ENCODE measurements around the gene PIK3R5.

The PIK3R5 gene

GRCh38 chr17:8965394-8966168 lies at the start of gene PIK3R5:
PIK3R5 (minus strand) TSS chr17:8965707; CDS start chr17:8911494, 54,213 bp downstream.
- no peak within 1 kb of the TSS for H3K4me3 ChIP-seq (ENCODE audit: low read depth, low read length)

DNA sequence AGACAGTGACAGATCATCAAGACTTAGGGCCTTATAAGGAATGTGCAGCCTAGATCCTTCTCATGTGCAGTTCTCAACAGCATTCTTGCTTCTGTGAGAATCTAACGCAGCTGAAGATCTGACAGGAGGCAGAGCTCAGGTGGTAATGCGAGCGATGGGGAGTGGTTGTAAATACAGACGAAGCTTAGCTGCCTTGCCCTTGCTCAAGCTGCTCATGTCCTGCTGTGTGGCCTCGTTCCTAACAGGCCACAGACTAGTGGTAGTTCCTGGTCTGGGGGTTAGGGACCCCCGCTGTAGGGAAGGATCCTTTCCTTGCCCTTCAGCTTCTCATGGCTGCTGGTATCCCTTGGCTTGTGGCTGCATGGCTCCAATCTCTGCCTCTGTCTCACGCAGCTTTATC lies 45.5 kb upstream of the PIK3R5 start:
- TF ChIP-seq CTCF (IDR thresholded peaks at IDR 0.05; ENCODE audit: low read depth, low read length), result no peak
- H3K4me3 ChIP-seq (ENCODE audit: low read depth, low read length), result no peak overlapping the region

More at GRCh38 chr17:8965394-8966168, at the start of gene PIK3R5:
- no peak for TF ChIP-seq CTCF (IDR thresholded peaks at IDR 0.05; ENCODE audit: low read depth, low read length)

GRCh38 chr17:9009737-9010136 lies 44.2 kb upstream of the PIK3R5 start:
- no peak for TF ChIP-seq CTCF (IDR thresholded peaks at IDR 0.05; ENCODE audit: low read depth, low read length)
- H3K4me3 ChIP-seq (ENCODE audit: low read depth, low read length), result no peak overlapping the region

DNA sequence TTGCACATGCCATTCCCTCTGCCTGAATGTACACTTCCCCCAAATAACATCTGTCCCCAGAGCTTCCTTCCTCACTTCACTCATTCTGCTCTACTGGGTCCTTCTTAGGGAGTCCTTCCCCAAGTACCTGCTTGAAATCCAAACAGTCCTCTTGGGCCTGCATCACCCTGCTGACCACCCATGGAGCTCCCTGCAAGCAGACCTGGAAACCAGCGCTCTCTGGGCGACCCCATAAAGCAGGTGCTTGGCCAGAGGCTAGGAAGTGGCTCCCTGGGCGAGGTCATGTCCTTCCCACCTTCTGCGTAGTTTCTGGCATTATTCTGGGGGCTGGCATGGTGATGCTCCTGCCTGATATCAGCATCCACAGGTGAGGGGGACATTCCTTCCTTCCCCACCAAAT lies 43.6 kb upstream of the PIK3R5 start:
- H3K4me3 ChIP-seq (ENCODE audit: low read depth, low read length), result no peak overlapping the region
- TF ChIP-seq CTCF (IDR thresholded peaks at IDR 0.05; ENCODE audit: low read depth, low read length), result no peak

GRCh38 chr17:9007052-9007714 lies 41.7 kb upstream of the PIK3R5 start:
- no peak overlapping the region for H3K4me3 ChIP-seq (ENCODE audit: low read depth, low read length)
- no peak for TF ChIP-seq CTCF (IDR thresholded peaks at IDR 0.05; ENCODE audit: low read depth, low read length)

- H3K4me3 ChIP-seq (ENCODE audit: low read depth, low read length), result no peak overlapping the region
- TF ChIP-seq CTCF (IDR thresholded peaks at IDR 0.05; ENCODE audit: low read depth, low read length), result no peak
These were observed 40.8 kb upstream of the PIK3R5 start for GRCh38 chr17:9006175-9006767.

DNA sequence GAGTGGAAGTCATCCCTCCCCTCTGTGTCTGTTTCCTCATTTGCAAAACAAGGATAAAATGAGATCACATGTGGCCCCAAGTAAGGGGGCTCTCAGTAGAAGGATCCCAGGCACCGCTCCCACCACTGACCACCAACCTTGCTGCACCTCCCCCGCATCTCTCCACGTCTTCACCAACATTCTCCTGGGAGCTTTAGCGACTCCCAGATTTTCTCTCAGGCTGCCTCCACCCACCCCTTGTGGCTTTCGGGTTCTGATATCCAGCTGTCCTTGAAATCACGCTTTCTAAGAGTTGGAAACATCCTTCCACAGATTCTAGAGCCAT lies 39.4 kb upstream of the PIK3R5 start:
- TF ChIP-seq CTCF (IDR thresholded peaks at IDR 0.05; ENCODE audit: low read depth, low read length), result no peak
- H3K4me3 ChIP-seq (ENCODE audit: low read depth, low read length), result no peak overlapping the region

Data from WI38 (cell line).